ENCODE results near the gene FBRSL1.
"Not testable (repeated sequence)": the region's sequence is repeated elsewhere in the genome, so short reads cannot be mapped to it uniquely, and the experiment has no call there.

FBRSL1 gene

DNA sequence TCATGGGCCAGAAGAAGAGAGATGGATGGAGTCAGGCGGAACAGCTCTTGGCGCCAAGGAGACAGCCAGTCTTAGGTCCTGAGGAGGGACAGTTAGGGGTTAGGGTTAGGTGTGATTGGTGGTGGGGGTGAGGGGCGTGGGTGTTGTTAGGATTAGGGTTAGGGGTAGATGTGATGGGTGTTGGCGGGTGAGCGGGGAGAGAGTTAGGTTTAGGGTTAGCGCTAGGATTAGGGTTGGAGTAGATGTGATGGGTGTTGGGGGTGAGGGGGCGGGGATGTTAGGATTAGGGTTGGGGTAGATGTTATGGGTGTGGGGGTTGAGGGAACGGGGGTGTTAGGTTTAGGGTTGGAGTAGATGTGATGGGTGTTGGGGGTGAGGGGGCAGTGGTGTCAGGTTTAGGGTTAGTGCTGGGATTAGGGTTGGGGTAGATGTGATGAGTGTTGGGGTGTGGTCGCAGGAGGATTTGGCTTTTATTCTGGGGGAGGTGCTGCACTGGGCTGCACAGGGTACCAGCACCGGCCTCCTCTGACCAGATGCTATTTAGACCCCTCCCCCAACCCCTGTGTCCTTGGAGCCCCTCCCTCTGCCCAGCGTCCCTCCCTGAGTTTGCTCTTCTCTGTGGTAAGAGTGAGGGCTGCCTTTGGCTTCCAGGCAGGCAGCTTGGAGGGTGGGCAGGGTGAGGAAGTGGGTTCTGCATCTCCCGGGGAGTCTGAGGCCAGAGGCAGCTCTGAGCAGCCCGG is 35.6 kb upstream of the FBRSL1 start:
- DNase-seq, result no peak

DNA sequence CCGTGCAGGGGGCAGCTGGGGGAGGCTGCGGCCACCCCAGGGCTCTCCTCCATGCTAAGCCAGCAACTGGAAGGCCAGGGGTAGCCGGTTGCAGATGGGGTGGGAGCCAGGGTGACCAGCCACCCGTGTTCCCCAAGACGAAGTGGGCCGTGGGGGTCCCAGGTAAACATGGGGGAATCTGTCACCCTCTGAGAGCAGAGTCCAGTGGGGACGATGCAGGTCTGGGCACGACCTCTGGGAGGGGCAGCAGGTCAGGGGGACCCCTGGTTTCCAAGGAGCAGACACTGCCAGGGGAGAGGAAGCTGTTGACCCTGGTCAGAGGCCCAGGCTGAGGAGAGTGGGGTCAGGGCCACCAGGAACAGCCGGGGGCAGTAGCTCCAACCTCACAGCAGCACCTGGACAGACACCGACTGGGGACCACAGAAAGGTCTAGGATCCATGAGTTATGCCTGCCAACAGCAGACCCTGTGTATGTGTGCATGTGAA is 35.0 kb upstream of the FBRSL1 start:
- DNase-seq, result no peak

- DNase-seq, result no peak
Observed at GRCh38 chr12:132455565-132455964, 34.4 kb upstream of the FBRSL1 start.

DNA sequence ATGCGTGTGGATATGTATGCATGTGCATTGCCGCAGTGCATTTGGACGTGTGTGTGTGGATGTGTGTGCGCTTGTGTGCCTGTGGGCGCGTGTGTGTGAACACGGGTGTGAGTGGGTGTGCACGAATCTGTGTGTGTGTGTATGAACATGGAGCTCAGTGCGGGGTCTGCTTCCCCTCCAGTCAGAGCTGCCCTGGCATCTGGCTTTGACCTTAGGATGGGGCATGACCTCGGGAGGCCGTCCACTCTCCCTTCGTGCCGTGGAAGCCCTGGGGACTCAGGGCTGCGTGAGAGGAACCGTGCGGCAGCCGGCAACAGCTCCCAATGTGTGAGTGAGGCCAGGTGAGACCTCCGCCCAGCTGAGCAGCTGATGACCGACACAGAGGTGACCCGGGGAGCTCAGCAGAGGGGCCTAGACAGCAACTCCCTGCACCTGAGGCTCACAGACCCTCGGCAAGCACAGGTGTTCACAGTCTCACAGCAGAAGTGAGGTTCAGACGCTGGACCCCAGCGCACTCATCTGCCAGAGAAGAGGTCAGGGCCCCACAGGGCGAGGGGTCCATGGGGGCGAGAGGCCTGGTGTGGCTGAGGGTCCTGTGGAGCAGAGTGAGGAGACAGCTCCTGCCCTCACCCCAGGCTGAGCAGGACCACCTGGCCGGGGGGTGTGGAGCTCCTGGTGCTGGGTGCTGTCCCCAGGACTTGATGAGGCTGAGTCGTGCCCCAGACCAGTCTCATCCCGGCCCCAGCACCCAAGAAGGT is 33.6 kb upstream of the FBRSL1 start:
- DNase-seq, result no peak

- no peak for DNase-seq
Observed at GRCh38 chr12:132456944-132457495, 32.9 kb upstream of the FBRSL1 start.

DNA sequence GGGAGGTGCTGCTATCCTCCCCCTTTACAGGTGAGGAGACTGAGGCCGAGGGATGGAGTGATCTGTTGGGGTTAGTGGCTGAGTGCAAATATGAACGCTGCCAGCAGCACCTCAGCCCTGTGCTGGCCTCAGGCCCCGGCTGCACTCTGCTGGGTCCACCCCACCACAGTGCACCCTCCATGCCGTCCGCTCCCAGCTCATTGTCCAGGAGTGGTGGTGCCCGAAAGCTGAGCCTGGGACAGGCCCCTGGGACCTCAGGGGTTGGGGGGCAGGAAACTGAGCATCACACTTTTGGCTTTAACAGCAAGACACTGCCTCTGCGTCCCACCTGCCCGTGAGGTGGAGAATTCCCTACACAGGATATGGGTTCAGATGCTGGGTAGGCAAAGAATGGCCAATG is 31.5 kb upstream of the FBRSL1 start:
- DNase-seq, result no peak

DNA sequence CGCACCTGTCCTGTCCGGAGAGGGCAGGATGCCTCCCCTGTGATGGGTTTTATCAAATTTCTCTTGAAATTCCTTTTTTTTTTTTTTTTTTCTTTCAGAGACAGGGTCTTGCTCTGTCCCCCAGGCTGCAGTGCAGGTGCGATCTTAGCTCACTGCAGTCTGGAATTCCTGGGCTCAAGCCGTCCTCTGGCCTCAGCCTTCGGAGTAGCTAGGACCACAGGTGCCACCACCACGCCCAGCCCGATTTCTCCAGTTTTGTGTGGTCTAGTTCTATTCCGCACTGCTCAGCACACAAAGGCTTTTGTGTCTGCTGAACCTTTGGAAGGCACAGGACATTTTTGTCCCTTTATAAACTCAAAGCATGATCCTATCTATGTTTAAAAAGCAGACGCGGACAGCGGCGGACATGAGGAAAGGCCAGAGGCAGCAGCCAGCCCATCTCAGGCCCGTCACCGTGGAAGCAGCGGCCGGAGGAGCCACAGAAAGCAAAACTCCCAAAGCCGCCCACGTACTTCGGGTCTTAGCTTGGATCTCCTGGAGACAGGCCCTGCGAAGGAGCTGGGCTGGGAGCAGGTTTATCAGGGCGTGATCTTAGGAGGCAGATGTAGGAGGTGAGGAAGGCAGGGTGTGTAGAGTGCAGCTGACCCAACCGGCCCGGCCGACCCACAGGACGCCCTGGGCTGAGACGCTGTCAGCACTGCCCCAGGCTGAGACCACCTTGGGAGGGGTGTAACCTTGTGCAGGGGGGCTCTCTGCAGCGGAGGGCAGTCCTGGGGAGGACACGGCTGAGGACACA is 30.9 kb upstream of the FBRSL1 start:
- DNase-seq, result no peak

DNA sequence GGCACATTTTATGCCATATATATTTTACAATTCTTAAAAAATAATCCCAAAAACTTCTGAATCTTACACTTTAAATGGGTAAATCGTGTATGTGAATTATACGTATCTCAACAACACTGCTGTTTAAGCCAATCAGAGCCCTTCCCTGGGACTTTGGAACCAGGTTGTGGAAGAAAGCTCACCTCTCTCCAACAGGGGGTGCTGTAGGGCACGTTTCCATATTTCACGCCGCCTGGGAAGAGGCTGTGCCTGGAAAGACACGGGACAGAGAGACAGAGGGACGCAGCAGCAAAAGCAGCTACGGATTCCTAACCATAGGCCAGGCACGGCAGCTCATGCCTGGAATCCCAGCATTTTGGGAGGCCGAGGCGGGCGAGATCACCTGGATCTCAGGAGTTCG is 29.4 kb upstream of the FBRSL1 start:
- no peak for DNase-seq

DNA sequence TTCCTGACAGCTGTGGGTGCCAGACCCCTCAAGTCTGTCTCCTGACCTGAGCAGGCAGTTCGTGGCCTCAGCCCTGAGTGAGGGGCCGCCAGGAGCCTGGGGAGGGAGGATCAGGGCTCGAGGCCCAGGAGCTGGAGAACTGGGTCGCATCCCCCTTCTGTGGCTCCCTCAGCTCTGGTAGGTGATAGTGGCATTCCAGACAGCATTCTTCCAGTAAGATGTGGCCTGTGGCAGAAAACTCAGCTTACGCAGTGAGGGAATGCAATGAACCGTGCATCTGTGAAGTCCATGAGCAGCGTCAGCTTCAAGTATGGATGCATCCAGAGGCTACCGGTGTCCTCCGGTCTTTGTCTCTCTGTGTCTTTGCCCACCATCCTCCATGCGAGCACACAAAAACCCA is 28.4 kb upstream of the FBRSL1 start:
- DNase-seq, result no peak

- no peak for DNase-seq
Observed at GRCh38 chr12:132462788-132463187, 27.2 kb upstream of the FBRSL1 start.

- DNase-seq, result not testable (repeated sequence)
Observed at GRCh38 chr12:132463284-132463924, 26.5 kb upstream of the FBRSL1 start.

DNA sequence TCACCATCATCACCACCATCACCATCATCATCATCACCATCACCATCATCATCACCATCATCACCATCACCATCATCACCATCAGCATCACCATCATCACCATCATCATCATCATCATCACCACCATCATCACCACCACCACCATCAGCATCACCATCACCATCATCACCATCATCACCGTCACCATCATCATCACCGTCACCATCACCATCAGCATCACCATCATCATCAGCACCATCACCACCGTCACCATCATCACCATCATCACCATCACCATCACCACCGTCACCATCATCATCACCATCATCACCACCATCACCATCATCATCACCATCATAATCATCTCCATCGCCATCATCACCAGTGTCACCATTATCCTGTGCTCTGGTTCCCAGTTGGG is 25.6 kb upstream of the FBRSL1 start:
- DNase-seq, result not testable (repeated sequence)

GRCh38 chr12:132464820-132465219 is 25.1 kb upstream of the FBRSL1 start:
- no peak for DNase-seq

GRCh38 chr12:132465269-132466190 is 24.4 kb upstream of the FBRSL1 start:
- no peak for DNase-seq

DNA sequence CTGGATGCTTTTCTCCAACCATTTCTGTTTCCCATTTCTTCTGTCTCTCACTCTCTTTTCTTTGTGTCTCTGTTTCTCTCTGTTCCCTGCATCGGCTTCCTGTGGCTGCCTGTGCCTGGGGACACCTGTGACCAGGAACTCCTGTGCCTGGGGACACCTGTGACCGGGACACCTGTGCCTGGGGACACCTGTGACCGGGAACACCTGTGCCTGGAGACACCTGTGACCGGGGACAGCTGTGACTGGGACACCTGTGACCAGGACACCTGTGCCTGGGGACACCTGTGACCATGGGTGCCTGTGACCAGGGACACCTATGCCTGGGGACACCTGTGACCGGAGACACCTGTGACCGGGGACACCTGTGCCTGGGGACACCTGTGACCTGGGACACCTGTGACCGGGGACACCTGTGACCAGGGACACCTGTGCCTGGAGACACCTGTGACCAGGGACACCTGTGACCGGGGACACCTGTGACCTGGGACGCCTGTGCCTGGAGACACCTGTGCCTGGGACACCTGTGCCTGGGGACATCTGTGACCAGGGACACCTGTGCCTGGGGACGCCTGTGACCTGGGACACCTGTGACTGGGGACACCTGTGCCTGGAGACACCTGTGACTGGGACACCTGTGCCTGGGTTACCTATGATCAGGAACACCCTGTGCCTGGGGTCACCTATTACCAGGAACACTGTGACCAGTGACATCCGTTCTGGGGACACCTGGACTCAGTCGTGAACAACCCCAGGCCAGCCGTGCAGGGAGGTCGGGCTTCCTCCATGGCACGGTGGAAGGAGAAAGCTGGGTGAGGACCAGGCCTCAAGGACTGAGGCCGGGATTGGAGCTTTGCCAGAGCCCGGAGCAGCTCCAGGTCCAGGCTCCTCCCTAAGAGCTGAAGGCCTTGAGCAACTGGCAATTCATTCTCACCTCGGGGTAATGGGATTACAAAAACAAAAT is 23.4 kb upstream of the FBRSL1 start:
- no peak for DNase-seq

DNA sequence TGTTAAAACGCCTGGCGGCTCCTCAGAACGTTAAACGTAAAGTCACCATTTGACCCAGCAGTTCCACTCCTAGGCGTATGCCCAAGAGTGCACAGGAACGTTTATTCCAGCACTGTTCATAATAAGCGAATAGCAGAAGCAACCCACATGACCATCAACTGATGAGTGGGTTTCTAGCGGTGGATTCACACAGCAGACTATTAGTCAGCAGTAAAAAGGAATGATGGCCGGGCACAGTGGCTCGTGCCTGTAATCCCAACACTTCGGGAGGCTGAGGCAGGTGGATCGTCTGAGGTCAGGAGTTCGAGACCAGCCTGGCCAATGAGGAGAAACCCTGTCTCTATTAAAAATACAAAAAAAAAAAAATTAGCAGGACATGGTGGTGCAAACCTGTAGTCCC is 22.4 kb upstream of the FBRSL1 start:
- DNase-seq, result no peak

DNA sequence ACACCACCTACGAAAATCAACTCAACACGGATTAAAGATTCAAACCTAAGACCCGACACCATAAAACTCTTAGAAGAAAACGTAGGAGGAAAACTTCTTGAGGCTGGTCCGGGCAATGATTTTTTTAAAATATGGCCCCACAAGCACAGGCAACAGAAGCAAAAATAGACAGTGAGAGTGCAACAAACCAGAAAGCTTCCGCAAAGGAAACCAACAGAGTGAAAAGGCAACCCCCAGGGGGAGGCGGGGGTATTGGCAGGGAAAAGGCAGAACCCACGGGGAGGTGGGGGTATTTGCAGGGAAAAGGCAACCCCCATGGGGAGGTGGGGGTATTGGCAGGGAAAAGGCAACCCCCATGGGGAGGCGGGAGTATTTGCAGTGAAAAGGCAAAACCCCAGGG is 20.5 kb upstream of the FBRSL1 start:
- no peak for DNase-seq

GRCh38 chr12:132470397-132470796 is 19.6 kb upstream of the FBRSL1 start:
- no peak for DNase-seq

DNA sequence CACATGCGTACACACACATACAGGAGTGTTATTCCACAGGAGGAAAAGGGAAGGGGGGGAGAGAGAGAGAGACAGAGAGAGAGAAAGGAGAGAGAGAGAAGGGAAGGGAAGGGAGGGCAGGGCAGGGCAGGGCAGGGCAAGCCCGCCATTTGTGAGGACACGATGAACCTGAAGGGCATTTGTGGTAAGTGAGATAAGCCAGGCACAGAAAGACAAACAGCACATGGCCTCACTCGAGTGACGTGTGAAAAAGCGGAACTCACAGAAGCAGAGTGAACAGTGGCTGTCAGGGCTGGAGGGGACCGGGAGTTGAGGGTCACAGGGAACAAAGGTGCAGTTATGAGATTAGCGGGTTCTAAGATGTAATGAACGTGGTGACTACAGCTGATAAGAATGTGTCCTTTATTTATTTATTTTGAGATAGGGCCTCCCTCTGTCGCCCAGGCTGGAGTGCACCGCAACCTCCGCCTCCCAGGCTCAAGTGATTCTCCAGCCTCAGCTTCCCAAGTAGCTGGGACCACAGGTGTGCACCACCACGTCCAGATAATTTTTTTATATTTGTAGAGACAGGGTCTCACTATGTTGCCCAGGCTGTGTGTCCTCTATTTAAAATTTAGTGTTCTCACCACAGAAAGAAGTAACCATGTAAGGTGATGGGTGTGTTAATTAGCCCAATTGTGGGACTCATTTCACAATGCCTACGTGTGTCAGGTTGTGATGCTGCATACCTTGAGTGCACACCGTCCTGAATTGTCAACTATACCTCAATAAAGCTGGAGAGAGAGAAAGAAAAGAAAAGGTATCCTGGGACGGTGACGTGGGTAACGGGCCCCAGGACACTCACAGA is 18.7 kb upstream of the FBRSL1 start:
- no peak for DNase-seq
